HepG2 (cell line): Measurements from ENCODE around the gene OR51G1. TPM values are rescaled to one million over a fixed set of nuclear protein-coding genes. Genes with fewer than 3 reads are reported as not detected.

Experiments used
- ELK4 ChIP-seq: sonication (generic); formaldehyde crosslinking; IDR thresholded peaks from 2 replicates; pipeline ENCODE4 v1.9.0; 2021; ENCODE audit warnings: missing genetic modification reagents, borderline replicate concordance
- POLR2G ChIP-seq: fragments of 200-400 bp; formaldehyde crosslinking; IDR thresholded peaks from 2 replicates; pipeline ENCODE4 v1.6.1; 2018; ENCODE audit warnings: mild to moderate bottlenecking, low read depth, low read length, moderate library complexity
- SRY ChIP-seq: sonication (generic); formaldehyde crosslinking; IDR thresholded peaks from 2 replicates; pipeline ENCODE4 v1.8.0; 2022; ENCODE audit warnings: mild to moderate bottlenecking, missing genetic modification reagents
- ZNF224 ChIP-seq: sonication (generic); formaldehyde crosslinking; IDR thresholded peaks from 2 replicates; pipeline ENCODE4 v1.5.0; 2020; ENCODE audit warnings: mild to moderate bottlenecking, missing genetic modification reagents
- polyA plus RNA-seq, 8 experiments: library from polyadenylated mRNA; depleted of rRNA in 3 of 8; stranded (reverse) in 7 of 8; unstranded in 1 of 8; fragments of >200 nt; fragmentation: Illumina TruSeq in 4 of 8; extraction: Trizol in 4 of 8; gene quantifications; 2 replicates each; pipeline versions ENCODE4 v1.2.1 to v1.2.3, GENCODE V29; 2011 to 2016; ENCODE audit warnings: low read depth in 4 of 8, missing spikeins in 1 of 8, mixed read lengths in 1 of 8; ENCODE audit not compliant: insufficient read depth in 1 of 8
- total RNA-seq, 5 experiments: library from RNA; depleted of rRNA; stranded (reverse); fragments of >200 nt; fragmentation: Illumina TruSeq; extraction: Trizol; gene quantifications; 2 replicates each; pipeline ENCODE4 v1.2.3, GENCODE V29; 2016; ENCODE audit warnings: low read depth in 1 of 5
- TF ChIP-seq, protein P1 (sequence below), 2 experiments: sonication (generic) in 1 of 2; formaldehyde crosslinking in 1 of 2; IDR thresholded peaks; 2 replicates each; pipeline versions ENCODE4 v1.4.0 to v1.6.1; 2016 to 2020; ENCODE audit warnings: borderline replicate concordance in 1 of 2, low read depth in 1 of 2, mild to moderate bottlenecking in 1 of 2, missing genetic modification reagents in 1 of 2
- TF ChIP-seq, protein P2 (sequence below): IDR thresholded peaks from 2 replicates; pipeline ENCODE4 v1.6.1; 2016; ENCODE audit warnings: control low read depth
- TF ChIP-seq, protein P3 (sequence below): sonication (generic); formaldehyde crosslinking; IDR thresholded peaks from 2 replicates; pipeline ENCODE4 v1.5.1; 2020; ENCODE audit warnings: mild to moderate bottlenecking, moderate library complexity, missing genetic modification reagents

Gene OR51G1
- total and polyA plus RNA-seq, 2 of the 13 experiments (the other 11 are each of a cell fraction or from before 2014, with no cell fraction given) = not detected

DNA sequence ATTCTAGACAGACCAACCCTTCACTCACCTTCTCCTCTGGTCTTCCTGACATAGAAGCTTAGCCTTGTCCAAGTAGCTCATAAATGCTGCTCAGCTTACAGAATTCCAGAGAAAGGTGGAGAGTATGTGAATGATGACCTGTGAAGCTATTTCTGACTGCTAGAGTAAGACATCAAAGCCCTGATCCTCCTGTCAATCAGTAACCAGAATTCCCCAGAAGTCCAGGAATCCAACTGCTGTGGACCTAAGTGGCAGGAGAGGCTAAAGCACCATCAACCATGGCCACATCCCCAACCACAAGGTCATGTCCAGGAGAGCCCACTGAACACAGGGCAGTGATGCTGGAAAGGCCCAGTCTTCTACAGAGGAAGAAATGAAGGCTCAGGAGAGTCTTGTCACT is 7.6 kb downstream of the OR51G1 start (continued):
- TF ChIP-seq, protein P1, sequence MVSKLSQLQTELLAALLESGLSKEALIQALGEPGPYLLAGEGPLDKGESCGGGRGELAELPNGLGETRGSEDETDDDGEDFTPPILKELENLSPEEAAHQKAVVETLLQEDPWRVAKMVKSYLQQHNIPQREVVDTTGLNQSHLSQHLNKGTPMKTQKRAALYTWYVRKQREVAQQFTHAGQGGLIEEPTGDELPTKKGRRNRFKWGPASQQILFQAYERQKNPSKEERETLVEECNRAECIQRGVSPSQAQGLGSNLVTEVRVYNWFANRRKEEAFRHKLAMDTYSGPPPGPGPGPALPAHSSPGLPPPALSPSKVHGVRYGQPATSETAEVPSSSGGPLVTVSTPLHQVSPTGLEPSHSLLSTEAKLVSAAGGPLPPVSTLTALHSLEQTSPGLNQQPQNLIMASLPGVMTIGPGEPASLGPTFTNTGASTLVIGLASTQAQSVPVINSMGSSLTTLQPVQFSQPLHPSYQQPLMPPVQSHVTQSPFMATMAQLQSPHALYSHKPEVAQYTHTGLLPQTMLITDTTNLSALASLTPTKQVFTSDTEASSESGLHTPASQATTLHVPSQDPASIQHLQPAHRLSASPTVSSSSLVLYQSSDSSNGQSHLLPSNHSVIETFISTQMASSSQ (IDR thresholded peaks at IDR 0.05; ENCODE audit: low read depth) = peak; percentile 23; the same call in 1 of the 2 replicates
- TF ChIP-seq, protein P1 (CRISPR knock-in tag; IDR thresholded peaks at IDR 0.05; ENCODE audit: borderline replicate concordance) = no peak
- TF ChIP-seq, protein P2, sequence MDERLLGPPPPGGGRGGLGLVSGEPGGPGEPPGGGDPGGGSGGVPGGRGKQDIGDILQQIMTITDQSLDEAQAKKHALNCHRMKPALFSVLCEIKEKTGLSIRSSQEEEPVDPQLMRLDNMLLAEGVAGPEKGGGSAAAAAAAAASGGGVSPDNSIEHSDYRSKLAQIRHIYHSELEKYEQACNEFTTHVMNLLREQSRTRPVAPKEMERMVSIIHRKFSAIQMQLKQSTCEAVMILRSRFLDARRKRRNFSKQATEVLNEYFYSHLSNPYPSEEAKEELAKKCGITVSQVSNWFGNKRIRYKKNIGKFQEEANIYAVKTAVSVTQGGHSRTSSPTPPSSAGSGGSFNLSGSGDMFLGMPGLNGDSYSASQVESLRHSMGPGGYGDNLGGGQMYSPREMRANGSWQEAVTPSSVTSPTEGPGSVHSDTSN (CRISPR knock-in tag) = peak; percentile 56; the same call in 1 of the 2 replicates
- TF ChIP-seq ELK4 = no peak
- TF ChIP-seq ZNF224 (CRISPR knock-in tag) = no peak
- no peak for TF ChIP-seq SRY (CRISPR knock-in tag)
- TF ChIP-seq POLR2G = no peak
- TF ChIP-seq, protein P3, sequence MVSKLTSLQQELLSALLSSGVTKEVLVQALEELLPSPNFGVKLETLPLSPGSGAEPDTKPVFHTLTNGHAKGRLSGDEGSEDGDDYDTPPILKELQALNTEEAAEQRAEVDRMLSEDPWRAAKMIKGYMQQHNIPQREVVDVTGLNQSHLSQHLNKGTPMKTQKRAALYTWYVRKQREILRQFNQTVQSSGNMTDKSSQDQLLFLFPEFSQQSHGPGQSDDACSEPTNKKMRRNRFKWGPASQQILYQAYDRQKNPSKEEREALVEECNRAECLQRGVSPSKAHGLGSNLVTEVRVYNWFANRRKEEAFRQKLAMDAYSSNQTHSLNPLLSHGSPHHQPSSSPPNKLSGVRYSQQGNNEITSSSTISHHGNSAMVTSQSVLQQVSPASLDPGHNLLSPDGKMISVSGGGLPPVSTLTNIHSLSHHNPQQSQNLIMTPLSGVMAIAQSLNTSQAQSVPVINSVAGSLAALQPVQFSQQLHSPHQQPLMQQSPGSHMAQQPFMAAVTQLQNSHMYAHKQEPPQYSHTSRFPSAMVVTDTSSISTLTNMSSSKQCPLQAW (CRISPR knock-in tag) = peak; percentile 43; the same call in 1 of the 2 replicates
